HG02840 (cell line): ENCODE results near the gene MARS1.

Experiments used
- ATAC-seq: cut with Tn5 transposase; IDR thresholded peaks from one replicate; pipeline ENCODE4 v1.9.1; 2021; ENCODE audit warnings: mild to moderate bottlenecking, moderate library complexity, moderate number of reproducible peaks; ENCODE audit not compliant: unreplicated experiment, low FRiP score

MARS1 gene

DNA sequence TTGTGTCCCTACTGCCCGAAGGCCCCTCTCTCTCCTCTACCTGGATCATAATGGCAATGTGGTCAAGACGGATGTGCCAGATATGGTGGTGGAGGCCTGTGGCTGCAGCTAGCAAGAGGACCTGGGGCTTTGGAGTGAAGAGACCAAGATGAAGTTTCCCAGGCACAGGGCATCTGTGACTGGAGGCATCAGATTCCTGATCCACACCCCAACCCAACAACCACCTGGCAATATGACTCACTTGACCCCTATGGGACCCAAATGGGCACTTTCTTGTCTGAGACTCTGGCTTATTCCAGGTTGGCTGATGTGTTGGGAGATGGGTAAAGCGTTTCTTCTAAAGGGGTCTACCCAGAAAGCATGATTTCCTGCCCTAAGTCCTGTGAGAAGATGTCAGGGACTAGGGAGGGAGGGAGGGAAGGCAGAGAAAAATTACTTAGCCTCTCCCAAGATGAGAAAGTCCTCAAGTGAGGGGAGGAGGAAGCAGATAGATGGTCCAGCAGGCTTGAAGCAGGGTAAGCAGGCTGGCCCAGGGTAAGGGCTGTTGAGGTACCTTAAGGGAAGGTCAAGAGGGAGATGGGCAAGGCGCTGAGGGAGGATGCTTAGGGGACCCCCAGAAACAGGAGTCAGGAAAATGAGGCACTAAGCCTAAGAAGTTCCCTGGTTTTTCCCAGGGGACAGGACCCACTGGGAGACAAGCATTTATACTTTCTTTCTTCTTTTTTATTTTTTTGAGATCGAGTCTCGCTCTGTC, 31.0 kb upstream of the MARS1 start:
- ATAC-seq, result no peak

GRCh38 chr12:57458665-57459054, 29.2 kb upstream of the MARS1 start:
- no peak for ATAC-seq

DNA sequence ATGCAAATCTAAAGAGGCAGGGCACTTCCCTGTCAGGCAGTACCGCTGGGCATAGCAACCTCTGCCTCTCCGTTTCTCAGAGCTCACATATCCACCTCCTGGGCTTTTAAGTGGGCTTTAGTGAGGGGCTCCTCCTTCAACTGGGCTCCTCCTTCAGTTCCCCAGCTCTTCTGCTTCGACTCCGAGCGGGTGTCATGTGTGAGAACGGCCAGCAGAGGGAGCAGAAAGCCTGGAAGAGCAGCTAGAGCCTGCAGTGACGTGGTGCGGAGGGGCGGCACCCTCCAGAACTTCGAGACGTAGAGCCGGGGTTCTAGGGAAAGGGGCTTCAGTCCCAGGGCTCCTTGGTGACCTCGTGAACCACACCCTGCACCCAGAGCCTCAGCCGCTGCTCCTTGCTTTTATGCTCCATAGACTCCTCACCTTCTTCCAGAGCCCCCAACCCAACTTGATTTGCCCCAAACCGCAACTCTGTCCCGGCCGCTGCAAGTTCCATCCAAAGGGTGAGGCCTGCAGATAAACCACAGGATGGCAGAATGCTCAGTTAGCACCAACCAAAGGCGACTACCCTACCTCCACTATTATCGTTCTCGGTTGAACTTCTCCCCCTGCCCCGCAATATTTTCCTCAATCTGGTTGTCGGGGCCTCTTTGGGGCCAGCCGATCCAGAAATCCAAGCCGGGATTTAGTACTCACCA, 28.7 kb upstream of the MARS1 start:
- ATAC-seq, result peak; percentile 44

DNA sequence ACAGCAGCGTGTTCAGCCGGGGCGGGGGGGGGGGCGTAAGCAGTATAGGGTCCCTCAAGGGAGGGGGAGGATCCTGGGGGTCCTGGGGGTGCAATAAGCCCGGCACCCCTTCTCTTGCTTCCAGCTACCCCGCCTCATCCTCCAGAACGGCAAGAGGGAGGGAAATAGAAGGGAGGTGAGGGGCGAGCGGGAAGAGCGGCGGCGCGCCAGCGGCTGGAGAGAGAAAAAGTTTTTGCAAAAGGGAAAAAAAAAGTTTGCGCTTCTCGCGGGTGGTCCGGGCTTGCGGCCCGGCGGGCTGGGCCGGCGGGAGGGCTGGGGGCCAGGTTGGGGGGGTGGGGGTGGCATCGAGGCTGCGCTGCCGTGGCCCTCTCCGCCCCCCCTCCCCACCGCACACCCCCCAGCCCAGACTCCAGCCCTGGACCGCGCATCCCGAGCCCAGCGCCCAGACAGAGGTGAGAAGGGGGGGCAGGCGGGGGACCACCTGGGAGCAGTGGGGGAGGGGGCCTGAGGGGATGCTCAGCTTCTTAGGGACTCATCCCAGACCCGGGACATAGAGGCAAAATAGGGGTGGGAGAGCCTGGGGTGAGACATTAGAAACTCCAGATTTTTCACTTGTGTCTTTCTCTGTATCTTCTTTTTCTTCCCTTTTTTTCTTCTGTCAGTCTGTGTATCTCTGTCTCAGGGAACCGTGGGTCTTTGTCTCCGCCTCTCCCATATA, 28.0 kb upstream of the MARS1 start, which contains the start of gene GLI1:
Gene GLI1 (plus strand): TSS at position 36 of the 718 bp plus-strand sequence. CDS start 3,907 bp downstream, outside the sequence.
- no peak for ATAC-seq

- ATAC-seq, result no peak
Observed at GRCh38 chr12:57460468-57460784, 27.4 kb upstream of the MARS1 start.

- ATAC-seq, result no peak
Observed at GRCh38 chr12:57460841-57461275, 27.0 kb upstream of the MARS1 start.

DNA sequence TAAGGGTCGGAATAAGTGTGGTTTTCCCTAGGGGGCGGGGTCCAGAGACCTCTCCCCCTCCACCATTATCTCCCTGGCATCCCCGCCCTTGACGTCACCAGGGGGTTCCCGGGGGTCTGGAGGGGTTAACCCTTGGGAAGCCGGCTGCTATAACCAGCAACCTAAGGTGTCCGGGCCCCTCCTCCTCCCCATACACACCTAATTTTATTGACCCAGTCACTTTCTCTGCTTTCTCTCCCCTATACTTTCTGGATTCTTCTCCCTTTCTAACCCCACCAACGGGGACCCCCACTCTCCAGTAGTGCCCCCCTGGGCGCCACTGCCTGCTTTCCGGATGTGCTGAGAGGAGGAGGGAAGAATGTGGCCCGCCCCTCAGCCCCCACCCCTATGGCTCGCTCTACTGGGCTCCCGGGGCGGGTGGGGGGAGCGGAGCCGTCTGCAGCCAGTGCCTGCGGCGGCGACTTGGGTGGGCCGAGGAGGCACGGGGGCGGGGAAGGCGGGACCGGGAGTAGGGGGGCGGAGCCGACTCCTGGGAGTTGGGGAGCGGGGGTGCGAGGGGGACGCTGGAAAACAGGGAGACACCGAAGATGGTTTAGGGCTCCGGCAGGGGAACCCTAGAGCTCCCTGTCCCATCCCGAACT, 26.5 kb upstream of the MARS1 start:
- no peak for ATAC-seq

DNA sequence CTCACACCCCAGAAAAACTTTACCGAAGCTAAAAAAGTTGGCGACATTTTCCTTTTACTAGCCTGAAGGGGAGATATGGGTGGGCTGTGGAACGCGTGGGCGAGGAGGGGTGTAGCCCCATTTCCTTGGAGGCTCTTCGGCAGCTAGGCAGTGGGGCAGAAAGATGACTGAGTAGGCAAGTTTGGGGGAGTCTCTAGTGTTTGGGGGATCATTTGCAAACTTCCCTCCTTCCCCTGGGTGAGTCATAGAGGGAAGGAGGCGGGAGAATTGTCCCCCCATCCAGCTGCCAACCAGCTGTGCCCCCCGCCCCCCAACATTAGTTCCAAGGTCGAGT, 26.0 kb upstream of the MARS1 start:
- no peak for ATAC-seq

GRCh38 chr12:57462251-57462911, 25.5 kb upstream of the MARS1 start:
- ATAC-seq, result peak; percentile 62

- ATAC-seq, result no peak
Observed at GRCh38 chr12:57462912-57463253, 25.0 kb upstream of the MARS1 start.

DNA sequence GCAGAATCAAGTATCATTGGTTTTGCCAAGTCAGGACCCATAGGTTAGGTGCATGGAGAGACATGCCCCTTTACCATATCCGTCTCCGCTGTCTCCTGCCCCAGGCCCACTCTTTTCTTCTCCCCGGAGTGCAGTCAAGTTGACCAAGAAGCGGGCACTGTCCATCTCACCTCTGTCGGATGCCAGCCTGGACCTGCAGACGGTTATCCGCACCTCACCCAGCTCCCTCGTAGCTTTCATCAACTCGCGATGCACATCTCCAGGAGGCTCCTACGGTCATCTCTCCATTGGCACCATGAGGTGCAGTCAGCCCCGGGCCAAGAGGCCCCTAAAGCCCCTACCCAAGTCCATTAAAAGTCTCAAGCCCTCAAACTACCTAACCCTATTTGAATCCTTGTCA, 23.3 kb upstream of the MARS1 start:
- ATAC-seq, result no peak

GRCh38 chr12:57465030-57465746, 22.7 kb upstream of the MARS1 start:
- no peak for ATAC-seq

GRCh38 chr12:57465747-57466505, 21.9 kb upstream of the MARS1 start:
- ATAC-seq, result no peak

GRCh38 chr12:57467212-57467874, 20.5 kb upstream of the MARS1 start:
- ATAC-seq, result no peak

- no peak for ATAC-seq
Observed at GRCh38 chr12:57467915-57468314, 20.0 kb upstream of the MARS1 start.

GRCh38 chr12:57469296-57470164, 18.3 kb upstream of the MARS1 start:
- ATAC-seq, result no peak

DNA sequence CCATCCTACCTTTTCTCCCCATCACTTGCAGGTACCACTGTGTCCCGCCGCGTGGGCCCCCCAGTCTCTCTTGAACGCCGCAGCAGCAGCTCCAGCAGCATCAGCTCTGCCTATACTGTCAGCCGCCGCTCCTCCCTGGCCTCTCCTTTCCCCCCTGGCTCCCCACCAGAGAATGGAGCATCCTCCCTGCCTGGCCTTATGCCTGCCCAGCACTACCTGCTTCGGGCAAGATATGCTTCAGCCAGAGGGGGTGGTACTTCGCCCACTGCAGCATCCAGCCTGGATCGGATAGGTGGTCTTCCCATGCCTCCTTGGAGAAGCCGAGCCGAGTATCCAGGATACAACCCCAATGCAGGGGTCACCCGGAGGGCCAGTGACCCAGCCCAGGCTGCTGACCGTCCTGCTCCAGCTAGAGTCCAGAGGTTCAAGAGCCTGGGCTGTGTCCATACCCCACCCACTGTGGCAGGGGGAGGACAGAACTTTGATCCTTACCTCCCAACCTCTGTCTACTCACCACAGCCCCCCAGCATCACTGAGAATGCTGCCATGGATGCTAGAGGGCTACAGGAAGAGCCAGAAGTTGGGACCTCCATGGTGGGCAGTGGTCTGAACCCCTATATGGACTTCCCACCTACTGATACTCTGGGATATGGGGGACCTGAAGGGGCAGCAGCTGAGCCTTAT, 17.4 kb upstream of the MARS1 start:
- ATAC-seq, result no peak
